Thoracic aorta (tissue), 2 donors: ENCODE measurements around the gene HDAC4. TPM values are rescaled to one million over a fixed set of nuclear protein-coding genes. Genes with fewer than 3 reads are reported as not detected.

ENCODE experiments used
- ATAC-seq: fragments of 150-250 bp; one replicate; pipeline ENCODE4 v1.8.0; 2017; ENCODE audit warnings: low read depth; ENCODE audit not compliant: insufficient number of reproducible peaks, low FRiP score
- DNase-seq: peaks from one replicate; pipeline ENCODE4 v3.0.0-alpha.2; 2020; ENCODE audit warnings: low spot score
- H3K27ac ChIP-seq, 2 donors: fragments of 200-600 bp; sonication (generic); 1 replicate in 1 of 2; 2 replicates in 1 of 2; pipeline ENCODE4 v1.5.1; 2016; ENCODE audit warnings: mild to moderate bottlenecking in 2 of 2, moderate library complexity in 2 of 2
- H3K27me3 ChIP-seq: fragments of 200-600 bp; sonication (generic); replicated peaks from 2 replicates; pipeline ENCODE4 v1.6.0; 2016; ENCODE audit warnings: mild to moderate bottlenecking; ENCODE audit not compliant: insufficient read depth
- H3K36me3 ChIP-seq: fragments of 200-600 bp; sonication (generic); one replicate; pipeline ENCODE4 v1.5.1; 2016
- H3K4me1 ChIP-seq, 2 donors: fragments of 200-600 bp; sonication (generic); 1 replicate in 1 of 2; 2 replicates in 1 of 2; pipeline versions ENCODE4 v1.5.1 to v1.6.0; 2016; ENCODE audit warnings: low read depth in 2 of 2, mild to moderate bottlenecking in 1 of 2; ENCODE audit not compliant: control insufficient read depth in 1 of 2
- H3K4me3 ChIP-seq: fragments of 200-600 bp; sonication (generic); 2 replicates; pipeline ENCODE4 v1.5.1; 2016; ENCODE audit warnings: mild to moderate bottlenecking
- H3K9me3 ChIP-seq: fragments of 200-600 bp; sonication (generic); 2 replicates; pipeline ENCODE4 v1.5.1; 2016
- CTCF ChIP-seq: fragments of 200-600 bp; sonication (generic); IDR thresholded peaks from one replicate; pipeline ENCODE4 v1.5.1; 2019; ENCODE audit warnings: antibody characterized with exemption
- total RNA-seq, 2 donors: library from RNA; depleted of rRNA; stranded (reverse); fragments of >200 nt; gene quantifications; one replicate each; pipeline versions ENCODE4 v1.1.0 to v1.2.3, GENCODE V29; 2016

The HDAC4 gene
- total RNA-seq, 2 donors from 2014 or later: 79.2 to 163 TPM

GRCh38 chr2:239392688-239393387 lies 8.0 kb downstream of the HDAC4 start:
- Histone ChIP-seq H3K4me1 (peaks cover 0 to 12% of the 10 kb centered on the region in 2 donors), H3K36me3 (peaks cover 7% of the 10 kb centered on the region), H3K27me3 (no peaks in the 10 kb centered on the region), H3K9me3 (no peaks in the 10 kb centered on the region), H3K4me3 (no peak overlapping the region), H3K27ac (no peak overlapping the region)
- no peak for TF ChIP-seq CTCF
- no peak for ATAC-seq
- DNase-seq: no peak

- no peak for TF ChIP-seq CTCF
- H3K4me1 ChIP-seq: peaks cover 0 to 12% of the 10 kb centered on the region in 2 donors
- H3K36me3 ChIP-seq: peaks cover 7% of the 10 kb centered on the region
- ATAC-seq (no peak), DNase-seq (no peak)
- H3K4me3 ChIP-seq: no peak overlapping the region
- H3K9me3 ChIP-seq: no peaks in the 10 kb centered on the region
- no peaks in the 10 kb centered on the region for H3K27me3 ChIP-seq
- H3K27ac ChIP-seq: no peak overlapping the region
These were observed 8.8 kb downstream of the HDAC4 start for GRCh38 chr2:239392072-239392357.

- Histone ChIP-seq H3K4me1 (peaks cover 0 to 12% of the 10 kb centered on the region in 2 donors), H3K4me3 (no peak overlapping the region), H3K36me3 (peaks cover 7% of the 10 kb centered on the region), H3K27ac (no peak overlapping the region), H3K9me3 (no peaks in the 10 kb centered on the region), H3K27me3 (no peaks in the 10 kb centered on the region)
- no peak for TF ChIP-seq CTCF
- DNase-seq (no peak), ATAC-seq (no peak)
These were observed 9.3 kb downstream of the HDAC4 start for GRCh38 chr2:239391286-239392071.

- peaks cover 7% of the 10 kb centered on the region for H3K36me3 ChIP-seq
- no peak for ATAC-seq
- no peak for DNase-seq
- no peaks in the 10 kb centered on the region for H3K27me3 ChIP-seq
- H3K4me3 ChIP-seq: no peak overlapping the region
- TF ChIP-seq CTCF: no peak
- H3K9me3 ChIP-seq: no peaks in the 10 kb centered on the region
- peaks cover 0 to 12% of the 10 kb centered on the region in 2 donors for H3K4me1 ChIP-seq
- no peak overlapping the region for H3K27ac ChIP-seq
These were observed 10.1 kb downstream of the HDAC4 start for GRCh38 chr2:239390546-239391285.
